ENCODE measurements around the gene CLPTM1.

CLPTM1 gene

DNA sequence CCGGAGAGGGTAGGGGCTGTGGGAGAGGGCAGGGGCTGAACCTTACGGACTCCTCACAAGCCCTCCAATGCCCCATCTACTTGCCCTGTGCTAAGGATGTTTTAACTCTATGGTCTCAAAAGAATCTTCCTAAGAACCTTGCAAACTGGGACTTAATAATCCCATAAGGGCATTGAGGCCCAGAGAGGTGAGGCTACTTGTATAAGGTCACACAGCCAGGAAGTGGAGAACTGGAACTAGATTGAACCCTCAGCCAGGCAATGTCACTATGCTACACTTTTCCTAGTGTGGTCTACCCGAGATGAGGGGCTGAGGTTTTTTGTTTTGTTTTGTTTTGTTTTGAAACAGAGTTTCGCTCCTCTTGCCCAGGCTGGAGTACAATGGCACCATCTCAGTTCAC, 23.6 kb upstream of the CLPTM1 start:
- TF ChIP-seq, protein P1, sequence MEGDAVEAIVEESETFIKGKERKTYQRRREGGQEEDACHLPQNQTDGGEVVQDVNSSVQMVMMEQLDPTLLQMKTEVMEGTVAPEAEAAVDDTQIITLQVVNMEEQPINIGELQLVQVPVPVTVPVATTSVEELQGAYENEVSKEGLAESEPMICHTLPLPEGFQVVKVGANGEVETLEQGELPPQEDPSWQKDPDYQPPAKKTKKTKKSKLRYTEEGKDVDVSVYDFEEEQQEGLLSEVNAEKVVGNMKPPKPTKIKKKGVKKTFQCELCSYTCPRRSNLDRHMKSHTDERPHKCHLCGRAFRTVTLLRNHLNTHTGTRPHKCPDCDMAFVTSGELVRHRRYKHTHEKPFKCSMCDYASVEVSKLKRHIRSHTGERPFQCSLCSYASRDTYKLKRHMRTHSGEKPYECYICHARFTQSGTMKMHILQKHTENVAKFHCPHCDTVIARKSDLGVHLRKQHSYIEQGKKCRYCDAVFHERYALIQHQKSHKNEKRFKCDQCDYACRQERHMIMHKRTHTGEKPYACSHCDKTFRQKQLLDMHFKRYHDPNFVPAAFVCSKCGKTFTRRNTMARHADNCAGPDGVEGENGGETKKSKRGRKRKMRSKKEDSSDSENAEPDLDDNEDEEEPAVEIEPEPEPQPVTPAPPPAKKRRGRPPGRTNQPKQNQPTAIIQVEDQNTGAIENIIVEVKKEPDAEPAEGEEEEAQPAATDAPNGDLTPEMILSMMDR (IDR thresholded peaks at IDR 0.05; ENCODE audit: low read depth, low read length), result no peak
- DNase-seq (ENCODE audit: extremely low read depth, low read depth), result no peak

DNA sequence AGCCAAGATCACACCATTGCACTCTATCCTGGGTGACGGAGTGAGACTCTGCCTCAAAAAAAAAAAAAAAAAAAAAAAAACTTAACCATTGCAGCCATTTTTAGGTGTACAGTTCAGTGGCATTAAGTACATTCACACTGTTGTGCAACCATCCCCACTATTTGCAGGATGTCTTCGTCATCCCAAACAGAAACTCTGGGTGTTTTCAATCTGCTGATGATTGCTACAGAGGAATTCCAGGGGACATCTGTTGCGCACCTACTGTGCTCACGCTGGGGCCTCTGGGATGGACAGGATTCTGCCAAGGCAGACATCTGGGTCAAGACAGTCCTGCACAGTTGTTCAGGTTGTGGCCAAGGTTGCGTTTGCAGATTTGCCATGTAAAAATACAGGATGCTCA, 15.5 kb upstream of the CLPTM1 start:
- TF ChIP-seq, protein P1 (IDR thresholded peaks at IDR 0.05; ENCODE audit: low read depth, low read length), result no peak
- no peak for DNase-seq (ENCODE audit: extremely low read depth, low read depth)

DNA sequence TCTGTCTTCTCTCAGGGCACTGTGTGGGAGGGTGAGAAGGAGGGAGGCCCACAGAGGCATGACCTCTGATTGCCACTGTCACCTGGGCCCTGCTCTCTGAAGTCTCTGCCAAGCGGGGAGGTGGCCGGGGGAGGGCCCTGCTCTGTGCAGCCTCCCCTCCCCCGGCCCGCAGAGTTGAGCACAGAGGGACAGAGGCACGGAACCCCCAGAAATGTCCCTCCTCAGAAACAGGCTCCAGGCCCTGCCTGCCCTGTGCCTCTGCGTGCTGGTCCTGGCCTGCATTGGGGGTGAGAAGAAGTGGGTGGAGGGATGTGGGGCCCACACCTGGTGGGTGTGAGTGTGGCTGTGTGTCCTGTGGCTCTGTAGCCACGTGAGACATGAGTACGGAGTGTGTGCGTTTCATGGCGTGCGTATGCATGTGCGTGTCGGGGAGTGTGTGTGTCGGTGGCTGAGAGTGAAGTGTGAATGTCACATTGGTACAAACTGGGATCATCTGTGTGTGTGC, 13.1 kb upstream of the CLPTM1 start, which contains the start of gene APOC4:
Gene APOC4, plus strand, starts transcription at position 171 of the 505 bp plus-strand sequence. Its CDS starts 41 bp downstream, at position 212.
- TF ChIP-seq, protein P1 (IDR thresholded peaks at IDR 0.05; ENCODE audit: low read depth, low read length), result no peak
- no peak for DNase-seq (ENCODE audit: extremely low read depth, low read depth)

DNA sequence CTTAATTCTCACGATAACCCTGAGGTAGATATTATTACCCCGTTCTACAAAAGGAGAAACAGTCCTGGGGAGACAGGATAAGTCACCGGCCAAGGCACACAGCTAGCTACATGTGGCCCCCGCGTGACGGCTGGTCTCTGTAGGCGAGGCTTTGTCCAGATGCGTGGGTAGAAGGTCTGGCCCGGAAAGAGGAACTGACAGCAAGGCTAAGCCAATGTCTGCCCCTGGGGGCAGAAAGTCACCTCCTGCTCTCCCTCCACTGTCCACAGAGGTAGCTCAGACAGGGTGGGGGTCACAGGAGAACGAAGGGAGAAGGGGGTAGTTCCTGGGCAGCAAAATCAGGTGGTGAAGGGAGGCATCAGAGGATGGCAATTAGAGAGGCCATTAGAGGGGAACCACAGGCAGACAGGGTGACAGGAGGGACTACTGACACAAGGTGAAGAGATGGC, 11.4 kb upstream of the CLPTM1 start:
- no peak for DNase-seq (ENCODE audit: extremely low read depth, low read depth)
- TF ChIP-seq, protein P1 (IDR thresholded peaks at IDR 0.05; ENCODE audit: low read depth, low read length), result no peak

DNA sequence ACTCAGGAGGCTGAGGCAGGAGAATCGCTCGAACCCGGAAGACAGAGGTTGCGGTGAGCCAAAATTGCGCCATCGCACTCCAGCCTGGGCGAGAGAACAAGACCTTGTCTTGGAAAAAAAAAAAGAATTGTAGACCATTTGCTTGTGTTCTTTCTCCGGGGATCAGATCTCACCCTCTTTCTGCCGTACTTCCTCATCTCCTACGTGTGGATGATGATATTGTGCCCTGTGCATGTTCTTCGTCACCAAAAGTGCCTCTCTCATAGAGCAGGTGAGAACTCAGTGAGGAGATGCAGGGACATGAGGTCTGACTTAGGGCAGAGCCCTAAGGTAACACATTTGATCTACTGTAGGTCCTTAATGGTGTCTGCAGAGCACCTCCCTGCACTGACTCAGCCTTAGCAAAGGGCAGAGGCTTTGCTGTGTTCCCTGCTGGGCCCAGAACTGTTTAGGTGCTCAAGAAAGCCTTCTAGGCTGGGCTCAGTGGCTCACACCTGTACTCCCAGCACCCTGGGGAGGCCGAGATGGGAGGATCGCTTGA, 8.1 kb upstream of the CLPTM1 start:
- DNase-seq (ENCODE audit: extremely low read depth, low read depth), result no peak

DNA sequence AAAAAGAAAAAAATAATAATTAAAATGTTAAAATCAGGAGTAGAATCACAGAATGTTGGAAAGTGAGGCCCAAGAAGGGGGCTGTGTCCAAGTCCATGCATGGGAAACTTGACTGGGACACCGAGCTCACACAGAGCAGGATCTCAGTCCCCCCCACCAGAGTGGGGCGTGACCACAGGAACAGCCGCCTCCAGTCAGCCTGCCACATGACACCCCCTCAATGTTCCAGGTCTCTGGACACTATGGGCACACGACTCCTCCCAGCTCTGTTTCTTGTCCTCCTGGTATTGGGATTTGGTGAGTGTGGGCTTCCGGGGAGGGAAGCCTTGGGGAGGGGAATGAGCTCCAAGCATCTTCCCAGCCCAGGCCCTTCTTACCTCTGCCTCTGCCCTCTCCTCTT, 6.9 kb upstream of the CLPTM1 start:
- DNase-seq (ENCODE audit: extremely low read depth, low read depth), result no peak
- TF ChIP-seq, protein P1 (IDR thresholded peaks at IDR 0.05; ENCODE audit: low read depth, low read length), result no peak

More for the DNA sequence above, 8.1 kb upstream of the CLPTM1 start:
- TF ChIP-seq, protein P1 (IDR thresholded peaks at IDR 0.05; ENCODE audit: low read depth, low read length), result no peak

DNA sequence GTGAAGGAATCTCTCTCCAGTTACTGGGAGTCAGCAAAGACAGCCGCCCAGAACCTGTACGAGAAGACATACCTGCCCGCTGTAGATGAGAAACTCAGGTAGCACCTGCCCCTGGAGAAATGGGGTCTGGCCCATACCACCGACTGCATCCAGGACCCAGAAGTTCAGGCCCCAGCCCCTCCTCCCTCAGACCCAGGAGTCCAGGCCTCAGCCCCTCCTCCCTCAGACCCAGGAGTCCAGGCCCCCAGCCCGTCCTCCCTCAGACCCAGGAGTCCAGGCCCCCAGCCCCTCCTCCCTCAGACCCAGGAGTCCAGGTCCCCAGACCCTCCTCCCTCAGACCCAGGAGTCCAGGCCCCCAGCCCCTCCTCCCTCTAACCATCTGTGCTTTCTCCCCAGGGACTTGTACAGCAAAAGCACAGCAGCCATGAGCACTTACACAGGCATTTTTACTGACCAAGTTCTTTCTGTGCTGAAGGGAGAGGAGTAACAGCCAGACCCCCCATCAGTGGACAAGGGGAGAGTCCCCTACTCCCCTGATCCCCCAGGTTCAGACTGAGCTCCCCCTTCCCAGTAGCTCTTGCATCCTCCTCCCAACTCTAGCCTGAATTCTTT, 6.3 kb upstream of the CLPTM1 start:
- TF ChIP-seq, protein P1 (IDR thresholded peaks at IDR 0.05; ENCODE audit: low read depth, low read length), result no peak
- DNase-seq (ENCODE audit: extremely low read depth, low read depth), result no peak
